NCI-H526 (cell line): ENCODE measurements around the gene PPP2R1A.
"Not testable (repeated sequence)": the region's sequence is repeated elsewhere in the genome, so short reads cannot be mapped to it uniquely, and the experiment has no call there.

Experiments
- DNase-seq, 2 experiments: peaks; one replicate each; lab custom pipeline; 2025; lab: John Stamatoyannopoulos, UW

PPP2R1A gene

DNA sequence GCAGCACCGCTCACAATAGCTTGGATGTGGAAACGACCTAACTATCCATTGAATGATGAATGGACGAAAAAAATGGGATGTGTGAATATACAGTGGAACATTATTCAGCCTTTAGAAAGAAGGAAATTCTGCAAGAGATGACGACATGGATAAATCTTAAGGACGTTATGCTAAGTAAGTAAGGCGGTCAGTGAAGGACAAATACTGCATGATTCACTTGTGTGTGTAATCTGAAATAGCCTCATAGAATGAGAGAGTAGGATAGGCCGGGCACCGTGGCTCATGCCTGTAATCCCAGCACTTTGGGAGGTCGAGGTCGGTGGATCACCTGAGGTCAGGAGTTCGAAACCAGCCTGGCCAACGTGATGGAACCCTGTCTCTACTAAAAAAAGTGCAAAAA, 54.2 kb downstream of the PPP2R1A start:
- no peak for DNase-seq

DNA sequence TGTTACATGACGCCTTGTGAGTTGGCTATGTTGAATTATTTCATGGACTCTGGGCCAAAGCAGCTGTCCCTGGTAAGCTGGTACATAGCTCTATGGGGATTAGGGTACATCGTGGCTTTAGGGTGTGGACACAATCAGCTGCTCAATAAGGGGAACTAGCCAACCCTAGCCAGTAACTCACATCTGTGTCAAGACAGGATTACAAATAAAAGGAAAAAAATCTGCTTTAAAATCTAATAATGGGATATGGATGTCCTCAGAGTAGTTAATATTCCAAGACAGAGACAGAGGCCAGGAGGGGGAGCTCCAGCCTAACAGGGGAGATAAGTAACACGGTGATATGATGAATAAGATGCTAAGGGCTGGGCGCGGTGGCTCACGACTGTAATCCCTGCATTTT, 58.4 kb downstream of the PPP2R1A start:
- peak in 1 of 2 experiments; percentile 77 for DNase-seq

DNA sequence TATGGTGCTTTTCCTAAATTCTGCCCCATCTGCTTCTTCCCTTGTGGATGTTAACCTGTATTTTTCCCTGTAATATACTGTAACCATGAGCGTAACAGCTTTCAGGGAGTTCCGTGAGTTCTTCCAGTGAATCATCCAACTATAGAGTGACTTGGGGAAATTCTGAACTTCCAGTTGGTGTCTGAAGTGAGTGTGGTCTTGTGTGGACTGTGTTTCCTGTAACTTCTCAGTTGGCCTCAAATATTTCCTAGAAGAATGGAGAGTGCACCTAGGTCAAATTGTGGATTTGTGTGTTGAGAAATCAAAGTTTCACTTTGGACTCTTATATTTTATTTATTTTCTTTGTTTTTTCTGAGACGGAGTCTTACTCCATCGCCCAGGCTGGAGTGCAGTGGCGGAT, 68.6 kb downstream of the PPP2R1A start:
- DNase-seq, result no peak

DNA sequence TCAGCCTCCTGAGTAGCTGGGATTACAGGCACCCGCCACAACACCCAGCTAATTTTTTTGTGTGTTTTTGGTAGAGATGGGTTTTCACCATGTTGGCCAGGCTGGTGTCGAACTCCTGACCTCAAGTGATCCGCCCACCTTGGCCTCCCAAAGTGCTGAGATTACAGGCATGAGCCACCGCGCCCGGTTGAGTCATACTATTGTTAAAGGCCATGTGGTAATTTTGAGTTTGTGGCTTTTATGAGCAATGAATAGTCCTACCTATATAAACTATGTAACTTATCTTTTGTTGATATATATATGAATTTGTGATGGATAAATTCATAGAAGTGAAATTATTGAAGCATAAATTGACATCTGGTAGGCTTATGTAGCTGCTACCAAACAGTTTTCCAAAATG, 75.7 kb downstream of the PPP2R1A start:
- not testable (repeated sequence) for DNase-seq

DNA sequence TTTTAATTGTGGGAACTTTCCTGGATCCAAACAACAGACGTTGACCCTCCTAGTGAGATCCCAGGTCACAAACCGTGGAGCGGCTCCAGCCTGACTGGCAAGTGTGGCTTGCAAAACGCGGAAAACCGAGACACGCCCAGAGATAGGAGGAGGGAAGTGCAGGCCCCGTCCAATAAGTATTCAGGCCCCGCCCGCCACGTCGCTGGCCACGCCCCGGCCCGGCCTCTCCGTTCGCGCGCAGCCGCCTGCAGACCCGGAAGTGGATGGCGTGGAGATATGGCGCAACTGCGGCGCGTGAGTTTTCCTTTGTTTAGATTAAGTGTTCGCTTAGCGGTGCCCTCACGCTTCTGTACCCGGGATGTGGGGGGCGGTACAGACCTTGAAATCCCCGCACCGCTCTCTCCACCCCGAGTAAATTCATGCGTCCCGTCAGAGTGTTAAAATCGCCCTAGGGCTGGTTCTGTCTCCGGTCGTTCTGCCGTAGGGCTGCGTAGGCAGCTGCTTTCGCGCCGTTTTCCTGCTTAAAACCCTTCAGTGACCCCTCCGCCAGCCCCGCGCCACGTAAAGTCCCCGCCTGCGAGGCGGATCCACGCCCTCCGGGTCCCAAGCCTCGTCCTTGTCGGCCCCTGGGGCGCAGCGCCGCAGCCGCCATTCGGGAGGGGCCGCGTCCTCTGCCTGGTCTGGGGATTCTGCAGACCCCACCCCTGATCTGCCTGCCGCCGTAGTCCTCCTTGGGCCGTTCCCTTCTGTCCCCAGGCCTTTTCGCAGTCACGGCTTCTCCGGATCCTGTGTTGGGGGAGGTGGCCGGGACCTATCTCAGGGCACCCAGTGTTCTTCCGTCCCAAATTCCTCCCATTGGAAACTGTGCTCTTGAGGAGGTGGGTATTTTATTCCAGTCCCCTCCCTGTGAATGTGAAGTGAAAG, 79.7 kb downstream of the PPP2R1A start, which contains the start of gene ZNF766:
ZNF766 (plus strand) TSS at position 250 of the 924 bp plus-strand sequence; CDS start at position 277, 27 bp downstream.
- DNase-seq, result peak; percentile 96 to 99

DNA sequence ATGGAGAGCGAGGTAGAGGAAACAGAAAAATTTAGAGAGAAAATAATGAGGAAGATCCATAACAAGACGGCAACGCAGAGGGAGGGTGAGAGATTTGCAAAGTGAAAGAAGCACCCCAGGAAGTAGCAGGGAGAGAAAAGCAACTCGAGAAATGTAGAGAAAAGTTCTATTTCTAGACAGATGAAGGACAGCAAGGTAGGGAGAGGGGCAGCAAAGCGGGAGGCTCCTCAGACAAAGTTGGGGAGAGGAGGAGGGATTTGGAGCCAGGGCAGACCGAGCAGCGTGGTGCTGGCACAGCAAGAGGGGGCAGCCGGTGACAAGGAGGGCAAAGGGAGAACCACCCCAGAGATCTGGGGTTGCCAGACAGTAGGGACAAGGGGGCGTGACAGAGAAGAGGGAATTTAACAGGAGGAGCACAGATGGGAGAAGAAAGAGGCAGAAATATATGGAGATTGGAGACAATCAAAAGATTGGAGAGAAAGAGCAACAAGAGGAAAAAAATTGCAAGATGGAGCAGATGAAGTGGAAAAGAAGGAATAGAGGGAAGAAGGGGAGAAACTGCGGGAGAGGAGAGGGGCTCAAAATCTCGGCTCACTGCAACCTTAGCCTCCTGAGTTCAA, 80.5 kb downstream of the PPP2R1A start:
- peak in 1 of 2 experiments; percentile 52 for DNase-seq

DNA sequence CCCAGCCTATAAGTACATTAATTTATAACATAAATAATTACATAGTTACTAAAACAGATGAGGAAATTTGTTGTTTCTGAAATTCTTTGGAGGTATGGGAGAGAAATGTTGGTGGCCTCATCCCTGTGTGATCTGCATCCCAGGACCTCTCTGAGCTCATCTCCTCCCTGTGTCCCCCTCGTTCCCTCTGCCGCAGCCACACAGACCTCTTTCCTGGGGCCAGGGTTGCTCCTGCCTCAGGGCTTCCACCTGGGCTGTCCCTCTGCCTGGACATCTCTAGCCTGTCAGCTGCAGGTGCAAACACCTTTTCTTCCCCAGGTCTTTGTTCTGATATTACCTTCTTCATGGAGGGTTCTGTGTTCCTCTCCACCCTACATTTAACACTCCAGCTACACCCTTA, 83.4 kb downstream of the PPP2R1A start:
- no peak for DNase-seq

DNA sequence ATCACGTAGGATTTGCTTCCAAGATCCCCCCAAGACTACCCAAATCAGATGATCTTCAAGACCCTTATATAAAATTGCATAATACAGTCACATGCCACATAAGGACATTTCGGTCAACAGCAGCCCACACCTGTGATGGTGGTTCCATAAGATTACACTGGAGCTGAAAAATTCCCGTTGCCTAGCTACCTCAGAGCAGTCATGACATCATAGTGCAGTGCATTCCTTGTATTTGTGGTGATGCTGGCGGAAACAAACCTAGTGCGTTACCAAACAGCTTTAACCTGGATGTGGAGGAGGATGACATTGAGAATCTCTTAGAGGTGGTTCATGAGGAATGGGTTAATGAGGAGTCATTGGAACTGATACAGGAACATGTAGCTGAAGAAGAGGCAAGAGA, 84.3 kb downstream of the PPP2R1A start:
- no peak for DNase-seq

DNA sequence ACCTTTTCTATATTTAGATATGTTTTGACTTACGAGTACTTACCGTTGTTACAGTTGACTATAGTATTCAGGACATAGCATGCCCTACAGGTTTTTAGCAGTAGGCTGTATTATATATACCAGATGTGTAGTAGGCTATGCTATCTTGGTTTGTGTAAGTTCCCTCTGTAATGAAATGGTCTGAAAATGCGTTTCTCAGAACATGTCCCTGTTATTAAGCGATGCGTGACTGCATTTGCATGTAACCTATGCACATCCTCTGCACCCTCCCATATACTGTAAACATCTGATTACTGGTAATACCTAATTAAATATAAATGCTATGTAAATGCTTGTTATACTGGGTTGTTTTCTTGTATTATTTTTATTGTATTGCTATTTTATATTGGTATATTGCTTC, 86.1 kb downstream of the PPP2R1A start:
- DNase-seq, result peak in 1 of 2 experiments; percentile 25

DNA sequence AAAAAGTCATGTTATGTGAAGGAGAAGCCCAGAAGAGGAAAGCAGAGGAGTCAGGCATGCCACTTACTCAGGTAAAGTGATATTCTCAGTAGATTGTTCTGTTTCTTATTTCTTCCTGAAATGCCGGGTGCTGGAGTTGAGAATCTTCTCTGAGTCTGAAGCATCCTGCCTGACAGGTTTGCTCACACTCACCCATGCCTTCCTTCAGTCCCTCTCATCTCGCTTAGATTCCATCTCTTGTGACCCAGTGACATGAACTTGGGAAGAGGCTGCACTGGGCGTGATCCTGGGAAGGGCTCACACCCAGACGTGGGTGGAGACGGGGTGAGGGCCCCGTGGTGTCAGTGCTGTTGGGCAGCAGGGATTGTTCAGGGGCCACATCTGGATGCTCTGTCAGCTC, 87.6 kb downstream of the PPP2R1A start:
- DNase-seq, result no peak
